HCT116 (cell line): ENCODE results near the gene EHD1. TPM values are rescaled to one million over a fixed set of nuclear protein-coding genes. Genes with fewer than 3 reads are reported as not detected.

Source experiments
- ATAC-seq: fragments of 200-7000 bp; cut with Tn5 transposase; 2 replicates; pipeline ENCODE4 v1.9.1; 2020; ENCODE audit warnings: mild to moderate bottlenecking, moderate library complexity
- BruUV-seq: library from RNA; stranded (reverse); fragments of 400-500 nt; replicated peaks from 2 replicates; lab custom pipeline; 2021; lab: Mats Ljungman, UMichigan
- CTCF ChIA-PET: fragments of 300-600 bp; sonication (Branson Sonifier 250); formaldehyde crosslinking; loops from one replicate; lab custom pipeline; 2021; ENCODE audit warnings: antibody characterized with exemption; lab: Charles Lee
- POLR2A ChIA-PET: fragments of 300-600, 350-600 bp; sonication (Branson Sonifier 250); formaldehyde crosslinking; loops from one replicate; lab custom pipeline; 2021; ENCODE audit warnings: antibody characterized with exemption; lab: Charles Lee
- RAD21 ChIA-PET, 2 experiments: fragments of 300-600 bp; sonication (Branson Sonifier 250); formaldehyde crosslinking; loops; one replicate each; lab custom pipeline; 2023; ENCODE audit warnings: low total read pairs in 2 of 2; ENCODE audit not compliant: uncharacterized antibody in 2 of 2, unreplicated experiment in 2 of 2, low non-redundant PET in 1 of 2; lab: Charles Lee
- DNase-seq: peaks from one replicate; pipeline ENCODE4 v3.0.0-alpha.2; 2010; ENCODE audit warnings: low read depth, low spot score
- H2AFZ ChIP-seq: fragments of 200-600 bp; shearing (Covaris generic), sonication (generic); 2 replicates; pipeline ENCODE4 v1.6.1; 2017; ENCODE audit warnings: low read depth, mixed run types, mixed read lengths, antibody characterized with exemption, low read length; ENCODE audit not compliant: poor library complexity, severe bottlenecking
- H3K27ac ChIP-seq: 2 replicates; pipeline ENCODE4 v1.5.1; 2012; ENCODE audit warnings: low read depth, low read length
- H3K27me3 ChIP-seq: fragments of 200-600 bp; sonication (generic); 2 replicates; pipeline ENCODE4 v1.6.1; 2016; ENCODE audit warnings: mixed run types, low read length, mixed read lengths; ENCODE audit not compliant: insufficient read depth
- H3K36me3 ChIP-seq, 2 experiments: fragments of 200-500 bp in 1 of 2; fragments of 200-600 bp in 1 of 2; sonication (Bioruptor generic) in 1 of 2; sonication (generic) in 1 of 2; 2 replicates each; pipeline versions ENCODE4 v1.5.1 to v1.6.1; 2014 to 2016; ENCODE audit warnings: low read length in 2 of 2, inconsistent platforms in 1 of 2, mixed read lengths in 1 of 2, mixed run types in 1 of 2; ENCODE audit not compliant: insufficient read depth in 2 of 2, control insufficient read depth in 1 of 2
- H3K4me1 ChIP-seq, 2 experiments: fragments of 200-600 bp in 1 of 2; sonication (generic) in 1 of 2; 2 replicates each; pipeline versions ENCODE4 v1.5.1 to v1.6.1; 2012 to 2017; ENCODE audit warnings: low read length in 2 of 2, inconsistent platforms in 1 of 2, mild to moderate bottlenecking in 1 of 2, mixed read lengths in 1 of 2, mixed run types in 1 of 2, moderate library complexity in 1 of 2; ENCODE audit not compliant: insufficient read depth in 2 of 2, control insufficient read depth in 1 of 2
- H3K4me2 ChIP-seq: fragments of 200-600 bp; sonication (generic); 2 replicates; pipeline ENCODE4 v1.6.1; 2017; ENCODE audit warnings: mixed run types, low read length, mixed read lengths
- H3K4me3 ChIP-seq, 2 experiments: fragments of 200-600 bp in 1 of 2; sonication (generic) in 1 of 2; replicated peaks in 1 of 2; 2 replicates each; pipeline ENCODE4 v1.5.1; 2011 to 2016; ENCODE audit warnings: low read length in 2 of 2, control low read depth in 1 of 2, low read depth in 1 of 2, mild to moderate bottlenecking in 1 of 2, mixed read lengths in 1 of 2, mixed run types in 1 of 2
- H3K79me2 ChIP-seq: fragments of 200-600 bp; sonication (generic); 2 replicates; pipeline ENCODE4 v1.6.1; 2017; ENCODE audit warnings: mild to moderate bottlenecking, mixed run types, low read length, moderate library complexity, mixed read lengths; ENCODE audit not compliant: insufficient read depth
- H3K9ac ChIP-seq: fragments of 200-600 bp; sonication (generic); 2 replicates; pipeline ENCODE4 v1.6.1; 2016; ENCODE audit warnings: low read length, mixed read lengths
- H3K9me2 ChIP-seq: fragments of 200-600 bp; sonication (generic), shearing (Covaris generic); 2 replicates; pipeline ENCODE4 v1.6.1; 2017; ENCODE audit warnings: mixed run types, mild to moderate bottlenecking, moderate library complexity; ENCODE audit not compliant: insufficient read depth
- H3K9me3 ChIP-seq, 2 experiments: fragments of 200-500 bp in 1 of 2; fragments of 200-600 bp in 1 of 2; sonication (Bioruptor generic) in 1 of 2; sonication (generic) in 1 of 2; 2 replicates each; pipeline ENCODE4 v1.6.1; 2014 to 2017; ENCODE audit warnings: low read length in 2 of 2, mixed read lengths in 2 of 2, inconsistent platforms in 1 of 2, low read depth in 1 of 2, mild to moderate bottlenecking in 1 of 2, mixed run types in 1 of 2, moderate library complexity in 1 of 2; ENCODE audit not compliant: control insufficient read depth in 1 of 2, insufficient read depth in 1 of 2
- H4K20me1 ChIP-seq: fragments of 200-600 bp; sonication (generic), shearing (Covaris generic); 2 replicates; pipeline ENCODE4 v1.6.1; 2017; ENCODE audit warnings: mixed run types, mild to moderate bottlenecking, moderate library complexity; ENCODE audit not compliant: insufficient read depth
- POLR2A ChIP-seq: IDR thresholded peaks from 2 replicates; pipeline ENCODE4 v1.7.0; 2011; ENCODE audit warnings: borderline replicate concordance; ENCODE audit not compliant: insufficient read depth, insufficient read length; ENCODE audit errors: extremely low read depth
- ZNF274 ChIP-seq: fragments of 200-500 bp; sonication (Bioruptor generic); IDR thresholded peaks from 2 replicates; pipeline ENCODE4 v1.6.1; 2014; ENCODE audit warnings: mild to moderate bottlenecking, low read depth, low read length, inconsistent platforms
- intact Hi-C: fragments of 100-400 bp; cut with micrococcal nuclease; formaldehyde crosslinking; loops from 2 replicates; pipeline ENCODE4 v1.10.0; 2022
- total RNA-seq: library from RNA; stranded (reverse); gene quantifications from one replicate; pipeline ENCODE4 v1.2.1, GENCODE V29; 2021; ENCODE audit not compliant: unreplicated experiment

Gene EHD1
- total RNA-seq, 1 experiment from 2014 or later, result 48.1 TPM

GRCh38 chr11:64866173-64866491, 12.3 kb downstream of the EHD1 start:
- H3K4me1 ChIP-seq, result peaks cover 6 to 91% of the 10 kb centered on the region in 2 experiments; a peak in 3 of 4 replicates
- BruUV-seq, result no TSS peak
- peaks cover 97% of the 10 kb centered on the region for H3K79me2 ChIP-seq
- H3K27ac ChIP-seq, result no peak overlapping the region
- TF ChIP-seq ZNF274, result no peak
- no peak overlapping the region for H3K9ac ChIP-seq
- peaks cover 6 to 17% of the 10 kb centered on the region in 2 experiments; a peak in 3 of 4 replicates for H3K36me3 ChIP-seq
- H3K27me3 ChIP-seq, result no peaks in the 10 kb centered on the region
- H4K20me1 ChIP-seq, result no peaks in the 10 kb centered on the region
- H3K9me2 ChIP-seq, result no peaks in the 10 kb centered on the region
- POLR2A ChIA-PET, result interaction anchor here (1.1 kb wide), 1 partner anchor 20 kb away, joined by 3 read pairs; no protein-coding TSS in a partner anchor
- H3K9me3 ChIP-seq, result no peaks in the 10 kb centered on the region
- ATAC-seq (no peak), DNase-seq (no peak)
- no peak overlapping the region for H3K4me2 ChIP-seq
- no peak overlapping the region for H2AFZ ChIP-seq
- RAD21 ChIA-PET, result no interaction called here
- intact Hi-C loops, result no loop called here
- CTCF ChIA-PET, result no interaction called here
- no peak overlapping the region for H3K4me3 ChIP-seq

DNA sequence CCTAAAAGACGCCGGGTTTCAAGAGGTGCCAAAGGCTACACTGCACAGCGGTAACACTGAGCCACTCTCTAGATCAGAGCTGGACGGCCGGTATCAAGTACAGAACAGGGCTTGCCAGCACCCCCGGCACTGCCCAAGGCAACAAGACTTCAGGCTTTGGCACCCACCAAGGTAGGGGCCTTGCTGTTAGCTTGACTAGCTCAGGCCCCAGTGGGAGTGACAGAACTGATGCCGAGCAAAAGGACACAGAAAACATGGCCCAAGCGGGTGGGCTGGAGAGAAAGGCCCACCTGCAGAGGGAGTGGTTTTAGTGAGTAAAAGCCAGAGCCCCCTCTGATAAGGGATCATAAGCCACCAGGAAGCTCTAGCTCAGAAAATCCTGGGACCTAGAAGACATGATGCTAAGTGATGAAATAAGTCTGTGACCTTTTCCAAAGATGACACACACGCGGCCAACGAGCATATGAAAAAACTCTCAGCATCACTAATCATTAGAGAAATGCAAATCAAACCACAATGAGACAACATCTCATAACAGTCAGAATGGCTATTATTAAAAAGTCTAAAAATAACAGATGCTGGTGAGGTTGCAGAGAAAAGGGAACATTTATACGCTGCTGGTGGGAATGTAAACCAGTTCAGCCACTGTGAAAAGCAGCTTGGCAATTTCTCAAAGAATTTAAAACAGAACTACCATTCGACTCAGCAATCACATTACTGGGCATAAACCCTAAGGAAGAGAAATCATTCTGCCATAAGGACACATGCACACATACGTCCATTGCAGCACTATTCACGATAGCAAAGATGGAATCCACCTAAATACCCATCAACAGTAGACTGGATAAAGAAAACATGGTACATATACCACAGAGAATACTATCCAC, 12.9 kb downstream of the EHD1 start:
- Histone ChIP-seq H3K9ac (no peak overlapping the region), H3K36me3 (peaks cover 6 to 13% of the 10 kb centered on the region in 2 experiments; a peak in 3 of 4 replicates), H3K9me3 (no peaks in the 10 kb centered on the region), H4K20me1 (no peaks in the 10 kb centered on the region), H2AFZ (no peak overlapping the region), H3K27ac (no peak overlapping the region; the same call in 1 of the 2 replicates), H3K9me2 (no peaks in the 10 kb centered on the region), H3K4me1 (peaks cover 6 to 87% of the 10 kb centered on the region in 2 experiments; a peak in 3 of 4 replicates), H3K4me2 (no peak overlapping the region), H3K27me3 (no peaks in the 10 kb centered on the region), H3K79me2 (peaks cover 93% of the 10 kb centered on the region), H3K4me3 (no peak overlapping the region)
- no peak for TF ChIP-seq POLR2A
- CTCF ChIA-PET, result interaction anchor here (1.2 to 1.7 kb wide), 2 partner anchors 17 to 23 kb away, joined by 3 to 6 read pairs; no protein-coding TSS in a partner anchor
- RAD21 ChIA-PET, result no interaction called here
- POLR2A ChIA-PET, result interaction anchor here (1.1 to 2.2 kb wide), 4 partner anchors 10 to 20 kb away, joined by 3 to 8 read pairs (median 4); no protein-coding TSS in a partner anchor
- ATAC-seq, result no peak
- DNase-seq, result no peak
- no TSS peak for BruUV-seq
- intact Hi-C loops, result no loop called here
